Tibial nerve (tissue), 4 donors: Measurements from ENCODE around the gene SLC25A51. TPM values are rescaled to one million over a fixed set of nuclear protein-coding genes. Genes with fewer than 3 reads are reported as not detected.

Experiments
- DNase-seq, 2 donors: peaks; one replicate each; pipeline ENCODE4 v3.0.0-alpha.2; 2019; ENCODE audit warnings: low spot score in 2 of 2
- H3K27ac ChIP-seq, 4 donors: fragments of 200-600 bp; sonication (generic) in 3 of 4; one replicate each; pipeline ENCODE4 v1.5.1; 2017 to 2019; ENCODE audit warnings: mild to moderate bottlenecking in 1 of 4
- H3K27me3 ChIP-seq, 2 donors: fragments of 200-600 bp; sonication (generic) in 1 of 2; one replicate each; pipeline versions ENCODE4 v1.5.1 to v1.6.0; 2017 to 2019
- H3K36me3 ChIP-seq, 3 donors: fragments of 200-600 bp; sonication (generic); one replicate each; pipeline ENCODE4 v1.5.1; 2018 to 2019
- H3K4me1 ChIP-seq, 4 donors: fragments of 200-600 bp; sonication (generic) in 3 of 4; one replicate each; pipeline ENCODE4 v1.5.1; 2017 to 2019
- H3K4me3 ChIP-seq, 4 donors: fragments of 200-600 bp; sonication (generic) in 3 of 4; one replicate each; pipeline ENCODE4 v1.5.1; 2017 to 2019; ENCODE audit warnings: mild to moderate bottlenecking in 1 of 4, moderate library complexity in 1 of 4
- H3K9me3 ChIP-seq, 4 donors: fragments of 200-600 bp; sonication (generic) in 3 of 4; one replicate each; pipeline ENCODE4 v1.5.1; 2017 to 2019
- CTCF ChIP-seq, 5 experiments: fragments of 200-600 bp in 3 of 5; fragments of 450-650 bp in 2 of 5; sonication (generic) in 3 of 5; IDR thresholded peaks; one replicate each; pipeline ENCODE4 v1.5.1; 2016 to 2019; ENCODE audit warnings: antibody characterized with exemption in 5 of 5, mild to moderate bottlenecking in 3 of 5, moderate library complexity in 2 of 5
- EP300 ChIP-seq, 2 donors: sonication (generic); formaldehyde crosslinking; IDR thresholded peaks; one replicate each; pipeline ENCODE4 v1.6.1; 2017; ENCODE audit warnings: antibody characterized with exemption in 2 of 2, mild to moderate bottlenecking in 1 of 2
- POLR2A ChIP-seq, 2 donors: fragments of 450-650 bp; IDR thresholded peaks; one replicate each; pipeline ENCODE4 v1.6.1; 2017; ENCODE audit warnings: antibody characterized with exemption in 2 of 2, mild to moderate bottlenecking in 2 of 2, moderate library complexity in 2 of 2
- WGBS, 2 donors: methylation state at CpG; one replicate each; pipeline ENCODE4 v1.1.5; 2018; 5-methylcytosine and 5-hydroxymethylcytosine counted together
- total RNA-seq, 4 donors: library from RNA; depleted of rRNA; stranded (reverse); fragments of >200 nt; gene quantifications; one replicate each; pipeline ENCODE4 v1.1.0, GENCODE V29; 2016

SLC25A51 gene
- total RNA-seq, 4 donors from 2014 or later: 21.6 to 28.4 (median 25.7) TPM

- Histone ChIP-seq H3K4me3 (no peak overlapping the region), H3K9me3 (no peaks in the 10 kb centered on the region), H3K4me1 (peaks cover 0 to 21% (median 3%) of the 10 kb centered on the region in 4 donors), H3K27ac (no peak overlapping the region), H3K36me3 (no peaks in the 10 kb centered on the region), H3K27me3 (no peaks in the 10 kb centered on the region)
- WGBS, 2 donors: 86 to 92% methylated on average over 3 of the region's 3 CpGs
- DNase-seq: no peak
- TF ChIP-seq POLR2A (IDR thresholded peaks at IDR 0.05) (no peak), EP300 (IDR thresholded peaks at IDR 0.05) (no peak), CTCF (IDR thresholded peaks at IDR 0.05) (no peak)
Observed at GRCh38 chr9:37909326-37909725, 5.4 kb upstream of the SLC25A51 start.

GRCh38 chr9:37908698-37909186, 4.8 kb upstream of the SLC25A51 start:
- no peaks in the 10 kb centered on the region for H3K36me3 ChIP-seq
- H3K27ac ChIP-seq: no peak overlapping the region
- peak in 1 of 2 donors; percentile 59 for TF ChIP-seq EP300 (IDR thresholded peaks at IDR 0.05)
- TF ChIP-seq POLR2A (IDR thresholded peaks at IDR 0.05): no peak
- no peak for TF ChIP-seq CTCF (IDR thresholded peaks at IDR 0.05)
- H3K27me3 ChIP-seq: no peaks in the 10 kb centered on the region
- H3K4me1 ChIP-seq: peaks cover 0 to 15% (median 3%) of the 10 kb centered on the region in 4 donors
- no peaks in the 10 kb centered on the region for H3K9me3 ChIP-seq
- no peak overlapping the region for H3K4me3 ChIP-seq
- peak in 1 of 2 donors; percentile 25 for DNase-seq
- WGBS, 2 donors: 79 to 81% methylated on average over 4 of the region's 4 CpGs

GRCh38 chr9:37908283-37908682, 4.4 kb upstream of the SLC25A51 start:
- Histone ChIP-seq H3K4me3 (no peak overlapping the region), H3K9me3 (no peaks in the 10 kb centered on the region), H3K27me3 (no peaks in the 10 kb centered on the region), H3K4me1 (peaks cover 0 to 13% (median 3%) of the 10 kb centered on the region in 4 donors), H3K36me3 (no peaks in the 10 kb centered on the region), H3K27ac (no peak overlapping the region)
- no peak for TF ChIP-seq EP300 (IDR thresholded peaks at IDR 0.05)
- no peak for TF ChIP-seq POLR2A (IDR thresholded peaks at IDR 0.05)
- TF ChIP-seq CTCF (IDR thresholded peaks at IDR 0.05): no peak
- no peak for DNase-seq
- 80 to 86% methylated on average over 4 of the region's 4 CpGs for WGBS, 2 donors

GRCh38 chr9:37906312-37907239, 2.6 kb upstream of the SLC25A51 start:
- Histone ChIP-seq H3K9me3 (no peaks in the 10 kb centered on the region), H3K27me3 (no peaks in the 10 kb centered on the region), H3K27ac (no peak overlapping the region), H3K36me3 (no peaks in the 10 kb centered on the region), H3K4me1 (peaks cover 0 to 31% (median 10%) of the 10 kb centered on the region in 4 donors), H3K4me3 (no peak overlapping the region)
- TF ChIP-seq EP300 (IDR thresholded peaks at IDR 0.05): no peak
- TF ChIP-seq CTCF (IDR thresholded peaks at IDR 0.05): no peak
- no peak for TF ChIP-seq POLR2A (IDR thresholded peaks at IDR 0.05)
- 72 to 80% methylated on average over 11 of the region's 11 CpGs for WGBS, 2 donors
- DNase-seq: no peak

- DNase-seq: no peak
- peaks cover 0 to 37% (median 10%) of the 10 kb centered on the region in 4 donors for H3K4me1 ChIP-seq
- TF ChIP-seq POLR2A (IDR thresholded peaks at IDR 0.05): no peak
- no peak for TF ChIP-seq EP300 (IDR thresholded peaks at IDR 0.05)
- no peak for TF ChIP-seq CTCF (IDR thresholded peaks at IDR 0.05)
- H3K9me3 ChIP-seq: no peaks in the 10 kb centered on the region
- no peaks in the 10 kb centered on the region for H3K36me3 ChIP-seq
- no peak overlapping the region for H3K27ac ChIP-seq
- no peaks in the 10 kb centered on the region for H3K27me3 ChIP-seq
- 92 to 93% methylated on average over 4 of the region's 4 CpGs for WGBS, 2 donors
- no peak overlapping the region for H3K4me3 ChIP-seq
Observed at GRCh38 chr9:37905776-37906175, 1.8 kb upstream of the SLC25A51 start.
